Stimulated activated memory B cell treated with anti-CD40 and anti-IgM and Interleukin-4, amounts not matched to agents 10 μg/mL and 1 μg/mL and 100 μg/mL, for 72 hours (primary cell): ENCODE data around the gene UNC5C.

Experiments used
- ATAC-seq: fragments of 150-1000 bp; cut with Tn5 transposase; 2 replicates; pipeline ENCODE4 v1.10.0; 2021
- H3K27ac Mint-ChIP-seq: one replicate; pipeline ENCODE4 v1.8.0; 2022; ENCODE audit warnings: mild to moderate bottlenecking, mixed read lengths
- H3K27me3 Mint-ChIP-seq: one replicate; pipeline ENCODE4 v1.8.0; 2022; ENCODE audit warnings: mixed read lengths
- H3K36me3 Mint-ChIP-seq: one replicate; pipeline ENCODE4 v1.8.0; 2022; ENCODE audit warnings: mixed read lengths
- H3K4me1 Mint-ChIP-seq: one replicate; pipeline ENCODE4 v1.8.0; 2022; ENCODE audit warnings: mixed read lengths
- H3K4me3 Mint-ChIP-seq: one replicate; pipeline ENCODE4 v1.8.0; 2022; ENCODE audit warnings: mild to moderate bottlenecking, moderate library complexity, mixed read lengths
- H3K9me3 Mint-ChIP-seq: one replicate; pipeline ENCODE4 v1.8.0; 2022; ENCODE audit warnings: mixed read lengths

Gene UNC5C

DNA sequence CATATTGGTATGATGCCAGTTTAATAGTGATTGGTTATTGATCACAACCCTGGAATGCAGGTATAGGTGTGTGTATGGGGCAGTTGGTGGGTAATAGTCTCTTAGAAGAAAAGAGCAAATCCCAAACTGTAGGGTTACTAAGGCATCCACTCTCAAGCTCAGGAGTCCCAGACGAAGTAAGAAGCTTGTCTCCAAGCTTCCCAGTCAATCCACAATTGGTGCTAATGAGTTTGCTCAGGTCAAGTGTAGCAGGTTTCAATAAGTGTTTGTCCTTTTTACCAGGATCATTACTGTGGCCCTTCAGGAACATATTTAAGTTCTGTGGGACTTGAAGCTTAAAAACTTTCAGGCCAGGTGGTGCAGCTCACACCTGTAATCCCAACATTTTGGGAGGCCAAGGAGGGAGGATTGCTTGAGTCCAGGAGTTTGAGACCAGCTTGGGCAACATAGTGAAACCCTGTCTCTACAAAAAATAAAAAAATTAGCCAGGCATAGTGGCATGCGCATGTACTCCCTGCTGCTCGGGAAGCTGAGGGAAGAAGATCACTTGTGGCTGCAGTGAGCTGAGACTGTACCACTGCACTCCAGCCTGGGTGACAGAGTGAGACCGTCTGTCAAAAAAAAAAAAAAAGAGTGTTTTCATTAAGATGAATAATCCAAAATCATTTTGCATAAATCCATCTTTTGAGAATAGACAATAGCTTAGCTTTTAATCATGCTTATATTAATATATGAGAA, 166.8 kb downstream of the UNC5C start:
- no peaks in the 10 kb centered on the region for H3K4me1 Mint-ChIP-seq
- H3K4me3 Mint-ChIP-seq = no peak overlapping the region
- no peak for ATAC-seq
- H3K27me3 Mint-ChIP-seq = no peaks in the 10 kb centered on the region
- no peaks in the 10 kb centered on the region for H3K9me3 Mint-ChIP-seq
- no peaks in the 10 kb centered on the region for H3K36me3 Mint-ChIP-seq
- H3K27ac Mint-ChIP-seq = no peak overlapping the region

DNA sequence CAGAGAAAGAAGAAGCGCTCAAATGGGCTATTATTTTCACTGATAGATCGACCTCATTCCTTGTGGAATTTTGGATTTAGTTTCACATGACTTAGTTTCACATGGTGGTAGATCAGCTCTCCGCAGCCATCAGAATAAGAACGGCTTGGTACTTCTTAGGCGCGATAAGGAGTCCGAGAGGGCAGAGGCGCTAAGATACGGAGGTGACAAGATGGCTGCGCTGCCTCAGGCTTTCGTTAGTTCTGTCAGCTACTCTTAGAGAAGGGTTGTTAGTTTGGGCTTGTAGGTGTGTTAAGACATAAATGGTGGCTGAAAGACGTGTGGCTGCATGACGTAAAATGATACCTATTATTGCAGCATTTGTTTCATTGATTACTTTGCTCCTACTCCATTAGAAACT, 169.1 kb downstream of the UNC5C start:
- Mint-ChIP-seq H3K9me3 (no peaks in the 10 kb centered on the region), H3K4me3 (no peak overlapping the region), H3K27me3 (no peaks in the 10 kb centered on the region), H3K4me1 (no peaks in the 10 kb centered on the region), H3K36me3 (no peaks in the 10 kb centered on the region), H3K27ac (no peak overlapping the region)
- no peak for ATAC-seq

DNA sequence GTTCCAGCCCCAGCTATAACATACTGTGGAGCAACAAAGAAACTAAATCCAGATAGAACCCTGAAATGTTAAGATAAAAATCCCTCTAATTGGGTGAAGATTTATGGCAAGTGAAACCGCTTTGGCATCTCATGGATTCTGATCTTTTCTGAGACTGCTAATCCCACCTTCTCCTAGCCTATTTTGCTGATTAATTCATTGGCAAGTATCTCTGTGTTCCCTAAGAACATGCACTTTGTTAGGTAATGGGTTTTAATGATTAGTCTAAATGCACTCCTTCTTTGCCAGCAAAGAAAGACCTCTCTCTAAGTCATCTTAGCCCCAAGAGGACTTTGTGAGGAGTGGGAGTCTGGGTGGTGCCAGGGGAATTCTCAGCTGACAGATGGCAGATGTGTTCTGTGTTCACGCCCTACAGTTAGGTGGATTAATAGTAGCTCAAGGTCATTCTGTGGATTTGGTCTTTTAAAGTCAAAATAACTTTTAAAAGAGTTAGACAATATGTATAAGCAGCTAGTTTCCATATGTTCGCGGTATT, 171.3 kb downstream of the UNC5C start:
- no peak overlapping the region for H3K27ac Mint-ChIP-seq
- H3K9me3 Mint-ChIP-seq = peaks cover 3% of the 10 kb centered on the region
- no peaks in the 10 kb centered on the region for H3K27me3 Mint-ChIP-seq
- H3K36me3 Mint-ChIP-seq = no peaks in the 10 kb centered on the region
- no peak for ATAC-seq
- H3K4me3 Mint-ChIP-seq = no peak overlapping the region
- H3K4me1 Mint-ChIP-seq = no peaks in the 10 kb centered on the region

DNA sequence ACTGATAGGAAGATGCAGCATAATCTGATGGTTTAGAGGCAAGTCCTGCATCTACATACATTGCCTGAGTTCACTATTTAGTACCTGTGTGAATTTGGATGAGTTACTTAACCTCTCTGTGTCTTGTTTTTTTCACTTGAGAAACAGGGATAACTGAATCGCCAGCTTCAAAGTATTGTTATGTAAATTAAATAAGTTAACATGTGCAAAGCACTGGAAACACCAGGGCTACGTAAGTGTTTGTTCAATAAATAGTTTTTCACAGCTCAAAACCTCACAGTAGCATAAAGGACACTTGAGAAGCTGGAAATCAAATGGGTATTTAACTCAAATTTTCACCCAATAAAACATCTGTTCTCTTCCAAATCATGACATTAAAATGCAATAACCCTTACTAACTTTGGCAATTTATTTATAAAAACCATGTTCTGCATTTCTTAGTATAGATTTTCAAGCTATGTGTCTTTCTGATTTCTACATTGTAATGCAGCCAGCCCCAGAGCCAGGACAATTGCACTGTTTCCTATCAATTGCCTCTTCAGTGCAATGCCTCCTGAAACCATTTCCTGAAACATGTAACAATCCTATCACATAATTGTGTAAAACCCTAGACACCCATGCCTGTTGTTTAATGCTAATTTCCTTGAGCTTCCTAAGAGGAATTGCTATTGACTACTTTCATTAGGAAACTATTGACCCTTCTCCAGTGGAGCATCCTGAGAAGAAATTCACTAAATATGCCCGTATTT, 177.1 kb downstream of the UNC5C start:
- Mint-ChIP-seq H3K27ac (no peak overlapping the region), H3K36me3 (no peaks in the 10 kb centered on the region), H3K9me3 (peaks cover 3% of the 10 kb centered on the region), H3K4me1 (no peaks in the 10 kb centered on the region), H3K4me3 (no peak overlapping the region), H3K27me3 (no peaks in the 10 kb centered on the region)
- ATAC-seq = no peak

DNA sequence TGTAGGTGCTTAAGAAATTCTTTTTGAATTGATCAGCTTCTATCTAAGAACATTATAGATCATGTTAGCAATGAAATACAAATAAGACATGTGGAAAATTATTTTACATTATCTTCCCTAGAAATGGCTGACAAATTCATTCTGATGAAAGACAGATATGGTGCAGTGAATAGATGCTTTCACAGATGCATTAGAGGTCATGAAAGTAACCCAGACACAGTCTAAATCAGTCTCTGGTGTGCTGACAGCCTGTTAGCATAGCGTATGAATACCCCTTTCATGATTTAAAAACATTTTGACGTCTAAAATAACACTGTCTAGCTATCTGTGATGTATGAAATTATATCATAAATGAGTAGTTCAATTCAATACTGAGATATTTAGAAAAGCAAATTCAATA, 180.9 kb downstream of the UNC5C start:
- H3K27me3 Mint-ChIP-seq = no peaks in the 10 kb centered on the region
- H3K36me3 Mint-ChIP-seq = no peaks in the 10 kb centered on the region
- no peaks in the 10 kb centered on the region for H3K9me3 Mint-ChIP-seq
- H3K27ac Mint-ChIP-seq = no peak overlapping the region
- no peak overlapping the region for H3K4me3 Mint-ChIP-seq
- H3K4me1 Mint-ChIP-seq = no peaks in the 10 kb centered on the region
- ATAC-seq = no peak

DNA sequence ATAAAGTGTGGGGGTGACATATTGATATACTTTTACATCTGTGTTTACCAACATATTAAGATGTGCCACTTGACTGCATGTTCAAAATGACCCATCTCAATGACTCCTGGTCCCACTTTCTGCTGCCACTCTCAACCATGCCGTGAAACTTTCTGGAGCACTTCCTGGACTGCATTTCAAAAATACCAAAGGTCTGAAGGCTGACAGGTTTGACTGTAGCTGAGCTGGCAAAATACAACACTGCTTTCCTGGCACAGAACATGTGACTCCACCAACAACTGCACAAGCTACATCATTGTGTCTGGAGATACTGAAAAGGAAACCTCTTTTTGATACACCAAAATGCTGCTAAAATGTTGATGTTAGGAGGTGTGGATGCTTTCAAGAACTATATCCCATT, 184.8 kb downstream of the UNC5C start:
- Mint-ChIP-seq H3K27me3 (no peaks in the 10 kb centered on the region), H3K36me3 (no peaks in the 10 kb centered on the region), H3K27ac (no peak overlapping the region), H3K4me1 (no peaks in the 10 kb centered on the region), H3K4me3 (no peak overlapping the region), H3K9me3 (no peaks in the 10 kb centered on the region)
- ATAC-seq = peak; percentile 31

DNA sequence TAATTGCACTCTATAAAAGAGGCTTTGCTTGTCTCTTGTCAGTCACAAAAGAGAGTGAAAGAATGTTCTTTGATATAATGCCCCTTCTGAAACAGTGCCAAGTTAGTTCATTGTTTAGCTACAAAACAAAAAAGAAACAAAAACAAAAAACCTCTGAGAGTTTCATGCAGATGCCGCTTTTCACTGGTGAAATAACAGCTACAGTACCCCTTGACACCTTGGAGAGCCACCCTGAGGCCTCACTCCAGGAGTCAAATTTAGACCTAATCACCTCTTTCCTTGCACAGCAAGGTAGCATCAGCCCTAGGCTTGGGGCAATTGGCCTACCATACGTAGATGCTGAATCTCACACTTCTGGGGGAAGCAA, 185.2 kb downstream of the UNC5C start:
- no peak for ATAC-seq
- no peaks in the 10 kb centered on the region for H3K9me3 Mint-ChIP-seq
- no peak overlapping the region for H3K4me3 Mint-ChIP-seq
- no peak overlapping the region for H3K27ac Mint-ChIP-seq
- no peaks in the 10 kb centered on the region for H3K4me1 Mint-ChIP-seq
- no peaks in the 10 kb centered on the region for H3K36me3 Mint-ChIP-seq
- H3K27me3 Mint-ChIP-seq = no peaks in the 10 kb centered on the region

DNA sequence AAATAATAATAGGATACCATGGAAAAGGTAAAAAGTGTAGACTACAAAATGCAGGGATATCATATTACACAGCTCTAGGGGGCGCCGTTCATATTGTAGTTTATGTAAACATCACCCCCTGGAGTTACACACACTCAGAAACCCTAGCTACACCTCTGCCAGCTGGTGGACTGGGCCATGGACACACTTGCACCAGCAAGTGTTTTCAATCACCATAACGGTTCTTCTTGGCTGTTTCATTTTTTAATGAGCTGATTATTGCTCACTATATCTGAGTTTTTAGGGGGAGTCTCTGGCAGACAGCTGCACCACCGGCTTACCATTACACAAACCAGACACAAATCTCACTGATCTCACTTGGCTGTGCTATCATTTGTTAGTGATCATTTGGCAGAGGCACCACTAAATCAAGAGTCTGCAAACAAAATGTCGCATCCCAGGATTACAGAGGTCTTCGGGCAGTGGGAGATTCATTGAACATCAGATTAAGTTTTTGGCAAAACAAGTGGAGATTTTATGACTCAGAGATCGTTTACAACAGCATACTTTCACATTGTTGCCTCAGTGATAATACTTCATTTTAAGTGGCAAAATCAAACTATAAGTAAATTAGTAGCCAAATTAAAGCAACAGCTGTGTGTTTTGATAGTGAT, 185.7 kb downstream of the UNC5C start:
- Mint-ChIP-seq H3K9me3 (no peaks in the 10 kb centered on the region), H3K36me3 (no peaks in the 10 kb centered on the region), H3K27ac (no peak overlapping the region), H3K27me3 (no peaks in the 10 kb centered on the region), H3K4me3 (no peak overlapping the region), H3K4me1 (no peaks in the 10 kb centered on the region)
- ATAC-seq = no peak

DNA sequence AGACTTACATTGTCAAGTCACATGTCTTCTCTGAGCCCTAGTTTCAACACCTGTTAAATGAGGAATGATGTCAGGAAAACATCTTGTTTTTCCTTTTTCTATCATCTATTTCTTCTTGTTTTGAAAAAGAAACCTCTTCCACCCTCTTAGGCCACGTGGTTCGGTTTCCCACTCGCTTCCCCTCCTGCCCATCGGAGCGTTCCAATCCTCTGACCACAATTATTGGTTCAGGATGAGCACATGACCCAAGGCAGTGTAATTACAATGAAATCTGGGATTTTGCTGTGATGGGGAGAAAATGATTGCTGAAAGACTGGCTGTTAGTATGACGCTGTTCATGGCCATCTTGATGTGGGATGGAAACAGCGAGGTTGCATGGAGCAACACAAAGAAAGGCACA, 186.7 kb downstream of the UNC5C start:
- Mint-ChIP-seq H3K27me3 (no peaks in the 10 kb centered on the region), H3K27ac (no peak overlapping the region), H3K4me1 (no peaks in the 10 kb centered on the region), H3K36me3 (no peaks in the 10 kb centered on the region), H3K4me3 (no peak overlapping the region), H3K9me3 (no peaks in the 10 kb centered on the region)
- no peak for ATAC-seq

DNA sequence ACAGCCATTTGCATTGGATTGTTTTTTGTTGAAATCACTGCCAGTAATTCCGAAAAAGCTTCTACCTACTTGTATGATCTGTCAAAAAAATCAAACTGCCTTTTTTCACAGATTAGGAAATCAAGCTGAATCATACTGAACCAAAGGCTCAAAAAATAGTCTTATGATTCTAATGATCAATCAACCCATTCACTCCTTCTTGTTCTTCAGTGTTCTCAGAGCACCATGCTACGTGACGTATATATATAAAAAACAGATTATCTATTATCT, 187.1 kb downstream of the UNC5C start:
- no peaks in the 10 kb centered on the region for H3K4me1 Mint-ChIP-seq
- no peak for ATAC-seq
- no peaks in the 10 kb centered on the region for H3K27me3 Mint-ChIP-seq
- H3K27ac Mint-ChIP-seq = no peak overlapping the region
- no peak overlapping the region for H3K4me3 Mint-ChIP-seq
- H3K36me3 Mint-ChIP-seq = no peaks in the 10 kb centered on the region
- H3K9me3 Mint-ChIP-seq = no peaks in the 10 kb centered on the region

DNA sequence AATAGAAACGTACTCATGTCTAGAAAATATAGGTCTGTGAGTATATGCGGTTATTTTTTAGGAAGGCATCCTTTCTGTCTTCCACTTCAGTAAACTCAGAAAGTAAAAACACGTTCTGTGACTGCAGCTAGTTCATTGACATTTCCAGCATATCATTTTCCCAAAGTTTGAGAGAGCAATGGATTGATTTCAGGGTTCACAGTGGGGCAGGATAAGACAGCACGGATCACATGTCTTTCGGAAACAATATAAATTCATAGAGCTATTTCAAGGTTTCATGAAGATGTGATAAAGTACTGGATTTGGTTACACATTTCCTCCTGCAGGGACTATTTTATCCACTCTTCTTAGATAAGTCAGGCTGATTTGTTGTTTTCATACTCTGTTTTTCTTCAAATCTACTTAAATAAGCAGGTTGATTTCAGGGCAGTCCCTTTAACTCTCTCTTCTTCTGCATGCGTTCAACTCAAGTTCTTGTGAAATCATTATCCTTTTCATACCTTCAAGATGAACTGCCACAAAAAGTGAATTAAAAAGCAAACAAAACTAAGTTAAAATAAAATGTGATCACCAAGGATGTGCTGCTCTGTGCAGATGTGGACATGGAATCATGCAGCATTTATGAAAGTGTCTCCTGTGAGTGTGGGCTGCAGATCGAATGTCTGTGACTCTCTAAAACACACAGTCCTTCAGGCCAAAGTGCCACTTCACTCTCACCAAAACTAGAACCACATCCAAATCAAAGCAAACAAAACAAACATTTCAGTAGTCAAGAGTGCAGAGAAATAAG, 187.7 kb downstream of the UNC5C start:
- no peaks in the 10 kb centered on the region for H3K36me3 Mint-ChIP-seq
- H3K4me3 Mint-ChIP-seq = no peak overlapping the region

DNA sequence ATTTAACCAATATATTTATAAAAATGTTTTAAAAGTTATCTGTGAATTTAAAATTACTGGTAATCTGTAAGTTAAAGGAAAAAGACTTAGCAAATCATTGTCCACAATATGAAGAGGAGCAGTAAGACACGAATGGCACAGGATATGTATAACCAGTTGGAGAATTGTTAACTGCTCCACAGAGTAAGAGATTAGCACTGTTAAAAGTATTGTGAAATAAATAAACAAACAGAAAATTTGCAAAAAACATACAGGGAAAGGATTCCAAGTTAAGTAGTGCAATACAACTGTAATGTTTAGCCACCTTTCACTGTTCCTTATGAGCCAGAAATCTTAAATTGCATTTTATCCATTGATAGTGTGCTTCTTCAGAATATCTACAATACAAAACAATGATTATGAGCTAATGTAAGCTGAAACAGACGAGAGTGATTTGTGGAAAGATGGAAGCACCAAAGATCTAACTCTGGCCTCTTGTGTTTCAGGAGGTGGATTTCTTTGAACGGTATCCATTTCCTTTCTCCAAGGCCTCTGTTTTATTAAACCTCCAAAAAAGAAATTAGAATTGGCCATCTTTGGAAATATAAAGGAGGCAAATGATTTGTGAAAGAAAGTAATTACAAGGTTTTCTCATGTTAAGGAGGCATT, 188.4 kb downstream of the UNC5C start:
- Mint-ChIP-seq H3K4me3 (no peak overlapping the region), H3K4me1 (no peaks in the 10 kb centered on the region), H3K9me3 (no peaks in the 10 kb centered on the region), H3K27me3 (no peaks in the 10 kb centered on the region), H3K36me3 (no peaks in the 10 kb centered on the region), H3K27ac (no peak overlapping the region)
- ATAC-seq = no peak

More for the DNA sequence above, 187.7 kb downstream of the UNC5C start:
- no peaks in the 10 kb centered on the region for H3K27me3 Mint-ChIP-seq
- no peak for ATAC-seq
- no peaks in the 10 kb centered on the region for H3K9me3 Mint-ChIP-seq
- H3K27ac Mint-ChIP-seq = no peak overlapping the region
- no peaks in the 10 kb centered on the region for H3K4me1 Mint-ChIP-seq

DNA sequence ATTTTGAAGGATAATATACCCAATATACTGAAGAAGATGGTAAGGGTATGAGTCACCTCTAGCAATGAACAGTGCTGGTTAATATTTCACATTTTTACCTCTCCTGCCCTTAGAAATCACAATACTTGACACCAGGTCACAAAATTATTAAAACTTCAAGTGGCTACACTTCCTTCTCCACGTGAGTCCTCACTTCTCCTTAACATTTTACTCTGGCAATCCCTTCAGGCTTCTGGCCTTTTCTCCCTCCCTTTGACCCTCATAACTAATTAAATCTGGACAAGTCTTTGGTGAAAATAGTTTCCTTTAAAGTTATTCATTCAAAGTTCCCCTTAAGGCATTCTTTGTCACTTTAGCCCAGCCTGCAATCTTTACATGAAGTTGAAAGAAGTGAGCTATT, 190.4 kb downstream of the UNC5C start:
- ATAC-seq = no peak
- no peaks in the 10 kb centered on the region for H3K27me3 Mint-ChIP-seq
- no peaks in the 10 kb centered on the region for H3K4me1 Mint-ChIP-seq
- no peaks in the 10 kb centered on the region for H3K9me3 Mint-ChIP-seq
- no peak overlapping the region for H3K4me3 Mint-ChIP-seq
- no peak overlapping the region for H3K27ac Mint-ChIP-seq
- H3K36me3 Mint-ChIP-seq = no peaks in the 10 kb centered on the region

DNA sequence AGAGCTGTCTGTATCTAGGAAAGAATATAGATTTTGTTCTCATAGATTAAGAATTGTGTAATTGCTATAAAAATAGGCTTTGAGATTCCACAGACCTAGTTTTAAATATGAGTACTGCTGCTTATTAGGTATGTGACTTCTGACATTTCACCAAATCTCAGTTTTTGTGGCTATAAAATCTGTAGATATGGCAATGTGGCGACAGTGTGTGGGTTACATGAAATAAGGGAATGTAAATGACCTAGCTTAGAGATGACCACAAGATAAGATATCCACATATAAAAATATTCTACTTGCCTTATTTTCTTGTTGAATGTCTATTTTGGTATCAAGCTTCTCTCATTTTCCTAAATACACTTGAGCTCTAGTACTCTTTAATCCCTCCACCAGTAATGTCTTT, 193.8 kb downstream of the UNC5C start:
- Mint-ChIP-seq H3K4me3 (no peak overlapping the region), H3K4me1 (no peaks in the 10 kb centered on the region), H3K9me3 (peaks cover 5% of the 10 kb centered on the region), H3K27me3 (no peaks in the 10 kb centered on the region), H3K27ac (no peak overlapping the region), H3K36me3 (no peaks in the 10 kb centered on the region)
- no peak for ATAC-seq

DNA sequence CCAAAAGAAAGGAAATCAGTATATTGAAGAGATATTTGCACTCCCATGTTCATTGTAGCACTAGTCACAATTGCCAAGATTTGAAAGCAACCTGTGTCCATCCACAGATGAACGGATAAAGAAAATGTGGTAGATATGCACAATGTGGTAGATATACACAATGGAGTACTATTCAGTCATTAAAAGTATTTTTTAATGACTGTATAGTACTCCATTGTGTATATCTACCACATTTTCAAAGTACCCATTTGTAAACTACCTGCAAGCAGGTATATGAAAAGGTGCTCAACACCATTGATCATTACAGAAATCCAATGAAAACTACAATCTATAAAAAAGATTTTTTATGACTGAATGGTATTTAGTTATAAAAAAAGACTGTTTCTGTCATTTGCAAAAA, 200.4 kb downstream of the UNC5C start:
- peaks cover 21% of the 10 kb centered on the region for H3K9me3 Mint-ChIP-seq
- H3K36me3 Mint-ChIP-seq = no peaks in the 10 kb centered on the region
- no peak for ATAC-seq
- no peak overlapping the region for H3K4me3 Mint-ChIP-seq
- H3K27me3 Mint-ChIP-seq = no peaks in the 10 kb centered on the region
- no peak overlapping the region for H3K27ac Mint-ChIP-seq
- H3K4me1 Mint-ChIP-seq = no peaks in the 10 kb centered on the region
